ENCODE results near the gene FPR2.

DNA sequence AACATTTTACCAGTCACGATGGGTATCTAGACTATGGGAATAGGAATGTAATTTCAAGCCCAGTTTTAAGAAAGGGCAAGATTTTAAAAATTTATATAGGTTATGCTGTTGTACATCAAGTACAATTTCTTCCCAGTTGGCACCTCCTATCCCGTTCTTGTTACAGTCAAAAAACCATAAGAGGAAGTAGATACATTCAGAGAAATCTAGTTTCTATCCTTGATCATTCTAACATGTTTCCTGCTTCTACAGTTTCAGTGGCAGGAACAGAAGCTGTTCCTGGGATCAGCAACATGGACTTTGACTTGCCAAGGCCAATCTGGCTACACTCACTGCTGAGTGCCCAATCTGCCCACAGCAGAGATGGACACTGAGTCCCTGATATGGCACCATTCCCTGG, 19.3 kb downstream of the FPR2 start:
- TF ChIP-seq ZNF138 (tag by site-specific recombination; IDR thresholded peaks at IDR 0.05; ENCODE audit: borderline replicate concordance) (no peak), TCF7L2 (IDR thresholded peaks at IDR 0.05; ENCODE audit: borderline replicate concordance, low read depth, low read length) (no peak), MYNN (tag by site-specific recombination; IDR thresholded peaks at IDR 0.05; ENCODE audit: borderline replicate concordance) (no peak), ZNF274 (IDR thresholded peaks at IDR 0.05; ENCODE audit: low read length) (no peak), ZNF274 (tag by site-specific recombination; IDR thresholded peaks at IDR 0.05; ENCODE audit: borderline replicate concordance) (no peak), ZNF560 (tag by site-specific recombination; IDR thresholded peaks at IDR 0.05; ENCODE audit: borderline replicate concordance) (no peak), HOXA7 (CRISPR knock-in tag; IDR thresholded peaks at IDR 0.05; ENCODE audit: borderline replicate concordance) (no peak), ZNF121 (tag by site-specific recombination; IDR thresholded peaks at IDR 0.05) (no peak), ZNF670 (tag by site-specific recombination; IDR thresholded peaks at IDR 0.05; ENCODE audit: low read depth) (no peak), ZNF239 (tag by site-specific recombination; IDR thresholded peaks at IDR 0.05) (no peak), ZNF114 (tag by site-specific recombination; IDR thresholded peaks at IDR 0.05) (no peak), ZBTB1 (tag by site-specific recombination; IDR thresholded peaks at IDR 0.05) (no peak)
- TF ChIP-seq, protein P1, sequence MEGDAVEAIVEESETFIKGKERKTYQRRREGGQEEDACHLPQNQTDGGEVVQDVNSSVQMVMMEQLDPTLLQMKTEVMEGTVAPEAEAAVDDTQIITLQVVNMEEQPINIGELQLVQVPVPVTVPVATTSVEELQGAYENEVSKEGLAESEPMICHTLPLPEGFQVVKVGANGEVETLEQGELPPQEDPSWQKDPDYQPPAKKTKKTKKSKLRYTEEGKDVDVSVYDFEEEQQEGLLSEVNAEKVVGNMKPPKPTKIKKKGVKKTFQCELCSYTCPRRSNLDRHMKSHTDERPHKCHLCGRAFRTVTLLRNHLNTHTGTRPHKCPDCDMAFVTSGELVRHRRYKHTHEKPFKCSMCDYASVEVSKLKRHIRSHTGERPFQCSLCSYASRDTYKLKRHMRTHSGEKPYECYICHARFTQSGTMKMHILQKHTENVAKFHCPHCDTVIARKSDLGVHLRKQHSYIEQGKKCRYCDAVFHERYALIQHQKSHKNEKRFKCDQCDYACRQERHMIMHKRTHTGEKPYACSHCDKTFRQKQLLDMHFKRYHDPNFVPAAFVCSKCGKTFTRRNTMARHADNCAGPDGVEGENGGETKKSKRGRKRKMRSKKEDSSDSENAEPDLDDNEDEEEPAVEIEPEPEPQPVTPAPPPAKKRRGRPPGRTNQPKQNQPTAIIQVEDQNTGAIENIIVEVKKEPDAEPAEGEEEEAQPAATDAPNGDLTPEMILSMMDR (tag by site-specific recombination; IDR thresholded peaks at IDR 0.05), result no peak

Measured in HEK293 (cell line).